Esophagus muscularis mucosa (tissue), 4 donors: ENCODE results near the gene ANKRD24. TPM values are rescaled to one million over a fixed set of nuclear protein-coding genes. Genes with fewer than 3 reads are reported as not detected.

Source experiments
- DNase-seq: peaks from one replicate; pipeline ENCODE4 v3.0.0-alpha.2; 2017; ENCODE audit errors: extremely low spot score
- H3K27ac ChIP-seq, 4 donors: fragments of 200-600 bp; sonication (generic); replicated peaks in 1 of 4; 1 replicate in 3 of 4; 2 replicates in 1 of 4; pipeline ENCODE4 v1.5.1; 2016 to 2019; ENCODE audit warnings: mild to moderate bottlenecking in 1 of 4
- H3K27me3 ChIP-seq, 4 donors: fragments of 200-600 bp; sonication (generic); one replicate each; pipeline versions ENCODE4 v1.5.1 to v1.6.0; 2016 to 2019
- H3K36me3 ChIP-seq, 4 donors: fragments of 200-600 bp; sonication (generic); one replicate each; pipeline ENCODE4 v1.5.1; 2016 to 2019
- H3K4me1 ChIP-seq, 4 donors: fragments of 200-600 bp; sonication (generic); one replicate each; pipeline ENCODE4 v1.5.1; 2016 to 2019
- H3K4me3 ChIP-seq, 4 donors: fragments of 200-600 bp; sonication (generic); 1 replicate in 2 of 4; 2 replicates in 2 of 4; pipeline ENCODE4 v1.5.1; 2016 to 2019; ENCODE audit warnings: mild to moderate bottlenecking in 4 of 4, moderate library complexity in 1 of 4
- H3K9me3 ChIP-seq, 4 donors: fragments of 200-600 bp; sonication (generic); 1 replicate in 3 of 4; 2 replicates in 1 of 4; pipeline ENCODE4 v1.5.1; 2016 to 2019
- CTCF ChIP-seq, 3 experiments: fragments of 200-600 bp in 2 of 3; fragments of 450-650 bp in 1 of 3; sonication (generic) in 2 of 3; IDR thresholded peaks; one replicate each; pipeline ENCODE4 v1.5.1; 2017 to 2019; ENCODE audit warnings: antibody characterized with exemption in 3 of 3, mild to moderate bottlenecking in 2 of 3, moderate library complexity in 1 of 3
- EP300 ChIP-seq: sonication (generic); formaldehyde crosslinking; IDR thresholded peaks from one replicate; pipeline ENCODE4 v1.6.1; 2017; ENCODE audit warnings: antibody characterized with exemption
- POLR2A ChIP-seq: fragments of 450-650 bp; IDR thresholded peaks from one replicate; pipeline ENCODE4 v1.6.1; 2017; ENCODE audit warnings: antibody characterized with exemption, moderate library complexity, mild to moderate bottlenecking, low read depth
- POLR2AphosphoS5 ChIP-seq, 2 donors: sonication (generic); formaldehyde crosslinking; IDR thresholded peaks; one replicate each; pipeline ENCODE4 v1.6.1; 2017; ENCODE audit warnings: antibody characterized with exemption in 2 of 2
- WGBS: methylation state at CpG from one replicate; pipeline ENCODE4 v1.1.5; 2018; 5-methylcytosine and 5-hydroxymethylcytosine counted together
- intact Hi-C: fragments of 100-400 bp; cut with DNase I; formaldehyde crosslinking; loops from one replicate; pipeline ENCODE4 v1.15.1; 2023
- total RNA-seq, 4 donors: library from RNA; depleted of rRNA; stranded (reverse); fragments of >200 nt; gene quantifications; one replicate each; pipeline versions ENCODE4 v1.1.0 to v1.2.1, GENCODE V29; 2016

The ANKRD24 gene
- total RNA-seq, 4 donors from 2014 or later: 0.32 to 2.5 (median 0.96) TPM

- Histone ChIP-seq H3K4me3 (no peak overlapping the region), H3K27ac (no peak overlapping the region), H3K4me1 (peaks cover 0 to 6% (median 2%) of the 10 kb centered on the region in 4 donors), H3K36me3 (peaks cover 60 to 100% (median 93%) of the 10 kb centered on the region in 4 donors), H3K27me3 (no peaks in the 10 kb centered on the region), H3K9me3 (no peaks in the 10 kb centered on the region)
- no peak for DNase-seq
- intact Hi-C loops: loop anchor here (5.0 kb wide), 1 partner anchor 262 kb away; no protein-coding TSS in a partner anchor
- no peak for TF ChIP-seq EP300
- no peak for TF ChIP-seq CTCF (IDR thresholded peaks at IDR 0.05)
- no peak for TF ChIP-seq POLR2AphosphoS5 (IDR thresholded peaks at IDR 0.05)
- TF ChIP-seq POLR2A: no peak
- 82% methylated on average over 4 of the region's 4 CpGs for WGBS
Observed at GRCh38 chr19:4264812-4265211, 82.3 kb downstream of the ANKRD24 start.

GRCh38 chr19:4266253-4267000 lies 83.9 kb downstream of the ANKRD24 start:
- H3K27ac ChIP-seq: no peak overlapping the region
- no peaks in the 10 kb centered on the region for H3K27me3 ChIP-seq
- no peak for DNase-seq
- H3K36me3 ChIP-seq: peaks cover 51 to 99% (median 82%) of the 10 kb centered on the region in 4 donors
- intact Hi-C loops: loop anchor here (2.0 to 5.0 kb wide), 2 partner anchors 86 to 261 kb away; no protein-coding TSS in a partner anchor
- TF ChIP-seq CTCF (IDR thresholded peaks at IDR 0.05) (no peak), EP300 (no peak), POLR2AphosphoS5 (IDR thresholded peaks at IDR 0.05) (no peak), POLR2A (no peak)
- no peak overlapping the region for H3K4me3 ChIP-seq
- peaks cover 0 to 6% (median 2%) of the 10 kb centered on the region in 4 donors for H3K4me1 ChIP-seq
- WGBS: 93% methylated on average over 17 of the region's 18 CpGs
- no peaks in the 10 kb centered on the region for H3K9me3 ChIP-seq

- no peak overlapping the region for H3K27ac ChIP-seq
- H3K27me3 ChIP-seq: no peaks in the 10 kb centered on the region
- DNase-seq: no peak
- H3K4me1 ChIP-seq: peaks cover 0 to 6% (median 2%) of the 10 kb centered on the region in 4 donors
- intact Hi-C loops: loop anchor here (2.0 to 5.0 kb wide), 2 partner anchors 86 to 260 kb away; no protein-coding TSS in a partner anchor
- WGBS: 50% methylated on average over 20 of the region's 21 CpGs
- H3K36me3 ChIP-seq: peaks cover 42 to 99% (median 78%) of the 10 kb centered on the region in 4 donors
- no peak overlapping the region for H3K4me3 ChIP-seq
- H3K9me3 ChIP-seq: no peaks in the 10 kb centered on the region
- TF ChIP-seq CTCF (IDR thresholded peaks at IDR 0.05) (peak; percentile 76 to 86 (median 83)), POLR2A (no peak), EP300 (no peak)
Observed at GRCh38 chr19:4267101-4267900, 84.8 kb downstream of the ANKRD24 start.

- Histone ChIP-seq H3K4me3 (no peak overlapping the region), H3K36me3 (peaks cover 33 to 95% (median 69%) of the 10 kb centered on the region in 4 donors), H3K27me3 (no peaks in the 10 kb centered on the region), H3K27ac (no peak overlapping the region), H3K4me1 (peaks cover 0 to 6% (median 2%) of the 10 kb centered on the region in 4 donors), H3K9me3 (no peaks in the 10 kb centered on the region)
- intact Hi-C loops: loop anchor here (2.0 to 5.0 kb wide), 2 partner anchors 85 to 259 kb away; no protein-coding TSS in a partner anchor
- 88% methylated on average over 15 of the region's 30 CpGs for WGBS
- no peak for DNase-seq
- no peak for TF ChIP-seq POLR2A
- no peak for TF ChIP-seq POLR2AphosphoS5 (IDR thresholded peaks at IDR 0.05)
- no peak for TF ChIP-seq EP300
- no peak for TF ChIP-seq CTCF (IDR thresholded peaks at IDR 0.05)
Observed at GRCh38 chr19:4267901-4268815, 85.7 kb downstream of the ANKRD24 start.
